T-helper 22 cell (primary cell): ENCODE measurements around the gene TMEM191B.
"Not testable (repeated sequence)": the region's sequence is repeated elsewhere in the genome, so short reads cannot be mapped to it uniquely, and the experiment has no call there.

Experiments
- DNase-seq: peaks from one replicate; pipeline ENCODE4 v3.0.0-alpha.2; 2020; ENCODE audit warnings: low read depth

Gene TMEM191B

DNA sequence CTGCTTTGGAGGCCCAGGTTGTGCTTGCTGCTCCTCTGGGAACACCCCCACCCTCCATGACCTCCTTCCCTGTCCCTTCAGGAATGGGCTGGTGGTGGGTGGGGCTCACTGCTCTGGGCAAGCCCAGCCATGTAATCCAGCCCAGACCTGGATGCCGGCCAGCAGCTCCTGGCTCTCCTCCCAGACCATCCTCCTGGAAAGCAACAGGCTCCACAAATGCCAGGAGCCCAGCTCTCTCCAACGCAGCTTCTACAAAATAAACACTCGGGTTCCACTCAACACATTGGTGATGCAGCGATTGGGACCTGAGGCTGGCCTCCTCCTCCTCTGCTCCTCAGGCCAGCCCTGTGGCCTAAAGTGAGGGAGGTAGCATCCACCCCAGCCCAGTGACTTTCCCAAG lies 30.9 kb downstream of the TMEM191B start:
- DNase-seq, result not testable (repeated sequence)

DNA sequence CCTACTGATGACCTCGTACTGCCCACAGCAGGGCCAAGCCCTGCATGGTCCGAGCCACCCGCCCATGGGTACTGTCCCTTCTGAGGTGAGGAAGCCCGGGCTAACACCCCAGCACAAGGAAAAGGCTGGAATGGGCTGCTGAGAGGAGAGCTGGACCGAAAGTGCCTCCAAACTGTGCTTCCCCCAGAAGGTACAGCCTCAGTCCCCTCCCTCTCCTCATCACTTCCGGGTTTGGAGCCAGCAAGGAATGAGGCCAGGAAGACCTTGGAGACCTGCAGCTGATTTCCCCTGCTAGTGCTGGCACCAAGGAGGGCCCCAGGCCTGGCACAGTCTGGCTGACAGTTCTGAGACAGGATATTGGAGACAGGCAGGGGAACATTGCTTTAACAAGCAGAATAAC lies 31.3 kb downstream of the TMEM191B start:
- not testable (repeated sequence) for DNase-seq

DNA sequence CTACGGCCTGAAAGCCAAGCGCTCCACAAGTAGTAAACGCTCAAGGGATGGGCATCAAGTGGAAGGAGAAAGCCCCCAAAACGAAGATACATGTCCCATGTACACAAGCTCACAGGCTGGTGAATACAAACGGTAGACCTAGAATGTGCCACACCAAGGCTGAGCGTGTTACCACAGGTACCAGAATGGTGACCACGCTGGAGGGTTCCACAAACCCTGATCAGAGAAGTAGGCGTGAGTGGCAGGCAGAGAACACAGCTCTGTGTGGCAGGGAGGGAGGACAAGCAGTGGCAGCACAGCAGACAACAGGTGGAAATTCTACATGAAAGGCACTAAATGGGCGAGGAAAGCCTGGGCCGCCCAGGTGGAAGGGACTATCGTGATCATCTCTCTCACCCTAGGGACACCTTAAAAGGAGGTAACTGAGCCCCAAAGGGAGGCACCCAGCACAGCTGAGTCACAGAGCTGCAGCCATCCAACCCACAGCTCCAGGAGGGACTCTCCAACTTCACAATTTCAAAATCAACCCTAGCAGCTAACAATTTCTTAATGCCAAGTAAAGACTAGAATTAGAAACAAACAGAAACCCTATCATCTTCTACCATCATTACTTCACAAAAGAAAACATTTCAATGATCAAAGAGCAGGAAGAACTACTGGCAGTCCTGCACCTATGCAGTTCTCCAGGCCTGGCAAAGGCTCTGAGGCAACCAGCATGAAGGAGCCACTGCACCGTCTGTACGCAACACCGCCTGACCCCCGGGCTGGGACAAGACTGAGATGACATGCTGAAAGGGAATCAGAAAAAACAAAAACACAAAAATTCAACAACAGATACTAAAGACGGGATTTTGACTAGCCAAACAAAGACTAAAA lies 32.7 kb downstream of the TMEM191B start:
- not testable (repeated sequence) for DNase-seq

DNA sequence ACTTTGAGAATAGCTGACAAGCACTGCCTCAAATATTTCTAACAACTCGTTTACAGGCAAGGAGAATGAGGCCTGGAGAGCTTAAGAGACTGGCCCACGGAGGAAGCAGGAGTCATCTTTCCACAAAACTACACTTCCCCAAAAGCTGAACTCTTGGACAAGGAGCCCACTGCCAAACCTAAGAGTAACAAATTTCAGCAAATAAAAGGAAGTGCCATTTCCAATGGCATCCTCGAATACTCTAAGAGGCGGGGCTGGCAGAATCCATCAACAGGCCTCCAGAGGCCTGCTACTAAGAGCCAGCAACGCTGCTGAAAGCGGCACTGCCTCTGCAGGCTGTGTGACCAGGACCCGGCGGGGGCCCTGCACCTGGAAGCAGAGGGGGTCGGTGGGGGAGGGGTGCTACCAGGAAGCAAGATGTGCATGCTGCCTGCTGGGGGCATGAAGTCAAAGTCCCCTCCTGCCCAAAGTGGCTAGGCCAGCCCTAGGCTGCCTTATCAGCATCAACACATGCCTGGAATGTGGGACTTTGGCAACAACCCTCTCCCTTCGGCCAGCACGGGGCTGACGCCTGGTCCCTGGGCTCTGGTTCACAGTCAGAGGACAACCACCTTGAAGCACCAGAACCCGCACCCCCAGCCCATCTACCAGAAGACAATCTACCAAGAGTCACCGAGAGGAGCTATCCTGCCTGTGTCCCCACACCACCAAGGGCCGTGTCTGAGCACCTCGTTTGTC lies 43.1 kb downstream of the TMEM191B start:
- DNase-seq, result not testable (repeated sequence)

DNA sequence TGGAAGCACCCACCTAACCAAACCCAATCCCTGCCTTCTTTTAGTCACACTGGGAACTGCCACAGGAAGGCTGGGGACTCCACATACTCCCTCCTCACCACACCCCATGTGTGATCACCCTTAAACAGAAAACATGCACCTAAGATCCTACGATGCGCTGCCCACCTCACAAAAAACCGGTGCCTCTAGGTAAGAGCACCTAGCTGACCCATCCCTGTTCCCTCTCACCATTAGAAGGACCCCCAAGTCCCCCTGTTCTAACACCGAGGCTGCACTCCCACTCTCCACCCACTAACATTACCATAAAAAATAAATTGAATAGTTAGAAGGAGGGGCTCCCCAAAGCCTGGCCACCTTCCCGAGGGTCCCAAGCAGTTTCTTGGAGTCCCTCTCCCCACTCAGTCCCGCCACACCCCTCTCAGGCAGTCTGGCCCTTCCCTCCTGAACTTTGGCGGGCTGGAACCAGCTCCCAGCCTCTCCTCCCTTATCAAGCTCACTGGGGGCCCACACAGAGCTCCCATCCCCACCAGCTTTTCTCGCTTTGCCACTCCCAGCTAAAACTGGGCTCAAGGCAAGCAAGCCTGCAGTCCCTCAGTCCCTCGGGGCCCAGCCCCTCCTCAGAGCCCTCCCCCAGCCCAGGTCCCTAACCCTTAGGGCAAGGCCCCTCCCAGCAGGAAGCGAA lies 46.0 kb downstream of the TMEM191B start:
- DNase-seq, result not testable (repeated sequence)

DNA sequence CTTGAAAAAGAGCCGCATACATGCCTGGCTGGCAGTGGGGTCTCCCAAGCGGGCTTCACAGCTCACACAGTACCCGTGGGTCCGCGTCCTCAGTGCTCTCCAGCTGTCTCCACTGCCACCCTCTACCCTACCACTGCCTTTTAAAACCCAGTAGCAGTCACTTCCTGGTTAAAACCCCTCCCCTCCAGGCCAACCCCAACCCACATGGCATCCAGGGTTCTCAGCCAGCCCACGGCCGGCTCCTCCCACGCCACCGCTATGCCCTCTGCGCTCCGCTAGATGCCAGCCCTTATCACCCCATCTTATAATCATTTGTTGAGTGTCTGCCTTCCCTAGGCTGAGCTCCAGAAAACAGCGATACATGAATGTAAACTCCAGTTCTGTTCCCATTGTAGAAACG lies 47.0 kb downstream of the TMEM191B start:
- DNase-seq, result not testable (repeated sequence)

DNA sequence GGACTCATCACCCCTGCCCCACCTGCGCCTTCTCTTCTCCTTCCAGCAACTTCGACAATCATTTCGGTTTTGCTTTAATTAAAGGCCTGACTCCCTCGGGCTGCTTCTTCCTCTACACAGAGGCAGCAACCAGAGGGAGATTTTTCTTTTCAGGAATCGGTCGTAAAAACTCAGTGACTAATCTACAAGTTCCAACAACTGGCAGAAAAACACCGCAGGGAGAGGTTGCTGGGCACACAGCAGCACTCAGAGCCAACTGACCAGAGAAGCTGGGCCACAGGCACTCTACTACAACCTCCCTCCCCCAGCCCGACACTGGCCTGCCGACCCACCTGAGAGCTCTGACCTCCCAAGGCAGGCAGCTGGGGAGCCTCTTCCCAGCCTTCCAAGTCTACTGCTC lies 48.1 kb downstream of the TMEM191B start:
- not testable (repeated sequence) for DNase-seq

DNA sequence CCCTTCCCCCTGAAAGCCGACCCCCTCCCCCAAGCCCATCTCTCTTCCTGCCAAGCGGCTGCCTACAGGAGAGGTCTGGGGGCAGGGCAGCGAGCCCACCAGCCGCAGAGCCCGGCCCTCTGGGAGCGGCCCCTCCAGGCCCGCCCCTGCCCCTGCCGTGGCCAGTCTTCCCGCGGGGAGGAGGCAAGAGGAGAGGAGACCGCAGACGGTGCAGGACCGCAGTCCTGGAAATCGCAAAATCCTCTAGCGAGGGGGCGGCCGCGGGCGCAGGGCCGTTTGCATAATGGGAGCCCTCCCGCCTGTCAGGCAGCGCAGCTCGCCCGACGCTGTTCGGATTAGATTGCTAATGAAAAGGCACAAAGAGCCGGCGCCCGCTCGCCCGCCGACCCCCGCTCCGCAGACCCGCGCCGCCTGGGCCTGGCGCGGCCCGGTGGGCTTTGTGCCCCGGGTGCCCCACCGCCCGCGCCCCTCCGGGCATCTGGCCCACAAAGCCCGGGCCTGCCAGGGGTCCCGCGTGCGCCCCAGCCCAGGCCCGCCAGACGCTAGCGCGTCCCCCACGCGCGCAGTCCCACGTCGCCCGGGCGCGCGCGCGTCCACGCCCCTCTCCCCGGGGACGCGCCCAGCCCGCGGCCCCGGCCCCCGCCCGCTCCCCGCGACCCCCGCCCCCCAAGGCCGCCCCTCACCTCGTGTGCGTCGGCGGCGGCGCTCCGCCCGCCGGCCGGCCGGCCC lies 49.7 kb downstream of the TMEM191B start:
- DNase-seq, result not testable (repeated sequence)

DNA sequence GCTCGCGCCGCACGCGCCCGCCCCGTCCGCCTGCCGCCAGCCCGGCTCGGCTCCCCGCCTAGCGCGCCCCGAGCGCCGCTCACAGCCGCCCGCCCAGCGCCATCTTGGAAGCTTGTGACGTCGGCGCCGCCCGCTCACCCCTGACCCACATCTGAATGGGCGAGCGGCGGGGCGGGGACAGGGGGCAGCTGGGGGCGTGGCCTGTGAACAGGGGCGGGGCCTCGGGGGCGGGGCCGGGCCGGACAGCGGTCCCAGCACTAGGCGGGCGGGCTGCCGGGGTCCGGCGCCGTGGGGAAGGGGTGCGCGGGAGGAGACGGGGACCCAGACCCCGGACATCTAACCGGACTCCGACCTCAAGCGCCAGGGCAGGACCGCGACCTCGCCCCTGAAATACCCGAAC lies 50.2 kb downstream of the TMEM191B start:
- DNase-seq, result peak; percentile 29
